Psoas muscle (tissue), 8 donors: Measurements from ENCODE around the gene FBXW11. TPM values are rescaled to one million over a fixed set of nuclear protein-coding genes. Genes with fewer than 3 reads are reported as not detected.

Source experiments
- ATAC-seq, 4 donors: fragments of 200-7000 bp; cut with Tn5 transposase; one replicate each; pipeline ENCODE4 v1.9.1; 2020; ENCODE audit warnings: moderate library complexity in 3 of 4, mild to moderate bottlenecking in 2 of 4
- DNase-seq, 2 donors: peaks; one replicate each; pipeline ENCODE4 v3.0.0-alpha.2; 2020
- H3K27ac ChIP-seq: fragments of 200-600 bp; one replicate; pipeline ENCODE4 v1.8.0; 2022
- H3K27me3 ChIP-seq, 3 donors: fragments of 200-600 bp in 1 of 3; one replicate each; pipeline versions ENCODE4 v1.6.1 to v1.8.0; 2013 to 2022; ENCODE audit warnings: low read length in 2 of 3, mild to moderate bottlenecking in 2 of 3, moderate library complexity in 1 of 3; ENCODE audit not compliant: insufficient read depth in 3 of 3
- H3K36me3 ChIP-seq, 2 donors: fragments of 200-600 bp in 1 of 2; one replicate each; pipeline versions ENCODE4 v1.6.1 to v1.8.0; 2013 to 2022; ENCODE audit warnings: low read depth in 1 of 2, mild to moderate bottlenecking in 1 of 2, moderate library complexity in 1 of 2; ENCODE audit not compliant: insufficient read depth in 1 of 2
- H3K4me1 ChIP-seq: fragments of 200-600 bp; one replicate; pipeline ENCODE4 v1.8.0; 2022
- H3K4me3 ChIP-seq: fragments of 200-600 bp; one replicate; pipeline ENCODE4 v1.8.0; 2022; ENCODE audit warnings: mild to moderate bottlenecking
- H3K9me3 ChIP-seq: fragments of 200-600 bp; one replicate; pipeline ENCODE4 v1.8.0; 2022
- WGBS, 3 donors: extraction: QIAGEN DNeasy Blood & Tissue Kit; methylation state at CpG; one replicate each; pipeline versions ENCODE4 v1.1.6 to v1.1.7; 2013; 5-methylcytosine and 5-hydroxymethylcytosine counted together
- intact Hi-C, 2 donors: fragments of 100-400 bp; cut with DNase I; formaldehyde crosslinking; loops; one replicate each; pipeline versions ENCODE4 v1.11.0 to v1.14.2; 2022
- polyA plus RNA-seq, 3 donors: library from polyadenylated mRNA; stranded (reverse); fragments of 200-250 nt; gene quantifications; one replicate each; pipeline ENCODE4 v1.2.3, GENCODE V29; 2013
- total RNA-seq, 4 donors: library from RNA; stranded (reverse); fragmentation: NEBNext Ultra II Directional in 2 of 4; extraction: Animal tissue kit (Norgen Biotek cat#: 25700) in 2 of 4; gene quantifications; one replicate each; pipeline versions ENCODE4 v1.2.1 to v1.2.4, GENCODE V29; 2021 to 2023
- TF ChIP-seq, protein P1 (sequence below): fragments of 200-600 bp; IDR thresholded peaks from one replicate; pipeline ENCODE4 v1.8.0; 2022; ENCODE audit warnings: antibody characterized with exemption
- donor health status: healthy with polysubstance abuse.
- donor health status: DM: no; HTN: no; CAD: no; lungs with moderate emphysema.
- donor health status: Bipolar disorder and iron deficiency.
- donor health status: healthy.
- donor health status: DM: yes; HTN: yes; CAD: no.
- donor health status: DM: no; HTN: no; CAD: no.
- donor health status: DM: no; HTN: no; CAD: no.
- donor health status: DM: yes; HTN: yes; CAD: no.

FBXW11 gene
- total and polyA plus RNA-seq, 7 donors = 14.7 to 62.8 (median 50.1) TPM

DNA sequence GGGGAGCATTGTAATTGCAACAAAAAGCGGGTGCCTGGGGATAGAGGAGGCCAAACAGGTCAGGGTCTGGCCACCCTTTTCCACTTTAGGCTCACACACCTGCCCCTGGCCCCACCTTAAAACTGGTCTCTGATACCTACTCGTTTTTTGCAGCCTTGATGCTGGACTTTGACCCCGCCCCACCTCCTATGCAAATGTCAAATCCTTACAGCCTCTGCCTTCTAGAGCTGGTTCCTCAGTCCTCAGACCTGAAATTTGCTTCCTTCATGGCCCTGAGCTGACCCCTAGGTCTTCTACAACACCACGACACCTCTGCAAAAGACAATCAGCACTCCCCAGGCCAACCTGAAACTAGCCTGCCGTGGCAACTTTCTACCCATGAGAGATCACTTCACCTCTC lies 183.2 kb downstream of the FBXW11 start:
- 67 to 75% (median 71%) methylated on average over 5 of the region's 5 CpGs for WGBS, 3 donors
- ATAC-seq (no peak), DNase-seq (no peak)
- TF ChIP-seq, protein P1, sequence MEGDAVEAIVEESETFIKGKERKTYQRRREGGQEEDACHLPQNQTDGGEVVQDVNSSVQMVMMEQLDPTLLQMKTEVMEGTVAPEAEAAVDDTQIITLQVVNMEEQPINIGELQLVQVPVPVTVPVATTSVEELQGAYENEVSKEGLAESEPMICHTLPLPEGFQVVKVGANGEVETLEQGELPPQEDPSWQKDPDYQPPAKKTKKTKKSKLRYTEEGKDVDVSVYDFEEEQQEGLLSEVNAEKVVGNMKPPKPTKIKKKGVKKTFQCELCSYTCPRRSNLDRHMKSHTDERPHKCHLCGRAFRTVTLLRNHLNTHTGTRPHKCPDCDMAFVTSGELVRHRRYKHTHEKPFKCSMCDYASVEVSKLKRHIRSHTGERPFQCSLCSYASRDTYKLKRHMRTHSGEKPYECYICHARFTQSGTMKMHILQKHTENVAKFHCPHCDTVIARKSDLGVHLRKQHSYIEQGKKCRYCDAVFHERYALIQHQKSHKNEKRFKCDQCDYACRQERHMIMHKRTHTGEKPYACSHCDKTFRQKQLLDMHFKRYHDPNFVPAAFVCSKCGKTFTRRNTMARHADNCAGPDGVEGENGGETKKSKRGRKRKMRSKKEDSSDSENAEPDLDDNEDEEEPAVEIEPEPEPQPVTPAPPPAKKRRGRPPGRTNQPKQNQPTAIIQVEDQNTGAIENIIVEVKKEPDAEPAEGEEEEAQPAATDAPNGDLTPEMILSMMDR = no peak
- peaks cover 0 to 4% (median 0%) of the 10 kb centered on the region in 3 donors for H3K27me3 ChIP-seq
- no peaks in the 10 kb centered on the region for H3K36me3 ChIP-seq
- H3K4me1 ChIP-seq = no peaks in the 10 kb centered on the region
- no peak overlapping the region for H3K4me3 ChIP-seq
- H3K9me3 ChIP-seq = no peaks in the 10 kb centered on the region
- no peak overlapping the region for H3K27ac ChIP-seq
- intact Hi-C loops = no loop called here

DNA sequence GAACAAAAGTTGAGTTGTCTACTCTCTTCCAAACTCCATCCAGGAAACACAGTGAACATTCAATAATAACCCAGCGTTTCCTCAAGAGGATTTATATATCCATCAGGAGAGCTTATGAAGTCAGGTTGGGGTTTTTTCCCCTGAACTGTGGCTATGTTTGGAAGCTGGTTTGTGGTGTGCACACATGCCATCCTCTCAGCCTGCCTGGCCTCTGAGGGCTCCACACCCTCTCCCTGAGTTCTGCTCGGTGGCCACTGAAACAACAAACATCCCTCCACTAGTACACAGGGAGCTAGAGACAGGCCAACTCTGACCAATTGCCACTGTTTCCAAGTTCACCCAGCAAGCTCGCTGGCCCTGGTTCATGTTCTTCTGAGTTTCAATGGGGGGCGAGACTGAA lies 185.2 kb downstream of the FBXW11 start:
- Histone ChIP-seq H3K4me3 (no peak overlapping the region), H3K9me3 (no peaks in the 10 kb centered on the region), H3K27me3 (peaks cover 0 to 4% (median 0%) of the 10 kb centered on the region in 3 donors), H3K4me1 (no peaks in the 10 kb centered on the region), H3K36me3 (no peaks in the 10 kb centered on the region), H3K27ac (no peak overlapping the region)
- TF ChIP-seq, protein P1 = no peak
- ATAC-seq (no peak), DNase-seq (no peak)
- intact Hi-C loops = no loop called here
- 68 to 83% (median 73%) methylated on average over 4 of the region's 4 CpGs for WGBS, 3 donors

DNA sequence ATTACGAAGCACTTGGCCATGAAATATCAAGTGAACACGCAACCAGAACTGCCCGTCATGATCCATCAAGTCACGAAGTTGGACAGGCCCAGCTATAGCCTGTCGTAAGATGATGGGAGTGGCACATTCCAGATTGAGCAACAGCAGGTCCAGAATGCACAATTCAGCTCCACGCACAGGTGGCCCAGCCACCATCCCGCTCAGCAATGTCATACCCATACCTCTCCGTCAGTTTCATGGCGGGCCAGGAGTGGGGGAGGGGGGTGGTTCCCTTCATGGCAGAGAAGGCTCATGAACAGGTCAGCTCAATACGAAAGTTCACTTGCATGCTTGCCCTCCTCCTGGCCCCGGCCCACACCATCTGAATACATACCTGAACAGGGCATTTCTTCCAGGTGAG lies 185.9 kb downstream of the FBXW11 start:
- no peak overlapping the region for H3K27ac ChIP-seq
- 93 to 94% (median 94%) methylated on average over 11 of the region's 11 CpGs for WGBS, 3 donors
- ATAC-seq (no peak), DNase-seq (no peak)
- H3K4me1 ChIP-seq = no peaks in the 10 kb centered on the region
- TF ChIP-seq, protein P1 = no peak
- peaks cover 0 to 4% (median 0%) of the 10 kb centered on the region in 3 donors for H3K27me3 ChIP-seq
- no peaks in the 10 kb centered on the region for H3K9me3 ChIP-seq
- no peaks in the 10 kb centered on the region for H3K36me3 ChIP-seq
- no peak overlapping the region for H3K4me3 ChIP-seq
- intact Hi-C loops = no loop called here

DNA sequence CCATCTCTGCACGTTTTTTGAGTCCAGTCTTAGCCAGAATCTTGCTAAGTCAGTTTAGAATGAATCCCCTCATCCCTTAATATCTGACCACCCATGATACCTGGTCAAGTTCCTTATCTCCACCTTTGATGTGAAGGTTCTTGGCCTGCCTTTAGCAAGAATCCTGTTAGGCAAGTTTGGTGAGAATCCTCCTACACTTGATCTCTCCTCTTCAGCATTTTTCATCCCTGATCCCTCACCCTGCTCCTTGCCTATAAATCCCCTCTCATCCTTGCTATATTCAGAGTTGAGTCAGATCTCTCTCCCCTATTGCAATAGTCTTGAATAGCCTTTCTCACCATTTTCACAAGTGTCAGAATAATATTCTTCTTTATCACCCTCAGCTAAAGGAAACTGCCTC lies 189.8 kb downstream of the FBXW11 start:
- intact Hi-C loops = no loop called here
- no peaks in the 10 kb centered on the region for H3K36me3 ChIP-seq
- no peak overlapping the region for H3K27ac ChIP-seq
- H3K9me3 ChIP-seq = no peaks in the 10 kb centered on the region
- no peak overlapping the region for H3K4me3 ChIP-seq
- no peaks in the 10 kb centered on the region for H3K4me1 ChIP-seq
- no peak for ATAC-seq
- no peak for DNase-seq
- H3K27me3 ChIP-seq = no peaks in the 10 kb centered on the region
- TF ChIP-seq, protein P1 = no peak
- 35 to 50% (median 40%) methylated on average over 1 of the region's 1 CpG for WGBS, 3 donors

DNA sequence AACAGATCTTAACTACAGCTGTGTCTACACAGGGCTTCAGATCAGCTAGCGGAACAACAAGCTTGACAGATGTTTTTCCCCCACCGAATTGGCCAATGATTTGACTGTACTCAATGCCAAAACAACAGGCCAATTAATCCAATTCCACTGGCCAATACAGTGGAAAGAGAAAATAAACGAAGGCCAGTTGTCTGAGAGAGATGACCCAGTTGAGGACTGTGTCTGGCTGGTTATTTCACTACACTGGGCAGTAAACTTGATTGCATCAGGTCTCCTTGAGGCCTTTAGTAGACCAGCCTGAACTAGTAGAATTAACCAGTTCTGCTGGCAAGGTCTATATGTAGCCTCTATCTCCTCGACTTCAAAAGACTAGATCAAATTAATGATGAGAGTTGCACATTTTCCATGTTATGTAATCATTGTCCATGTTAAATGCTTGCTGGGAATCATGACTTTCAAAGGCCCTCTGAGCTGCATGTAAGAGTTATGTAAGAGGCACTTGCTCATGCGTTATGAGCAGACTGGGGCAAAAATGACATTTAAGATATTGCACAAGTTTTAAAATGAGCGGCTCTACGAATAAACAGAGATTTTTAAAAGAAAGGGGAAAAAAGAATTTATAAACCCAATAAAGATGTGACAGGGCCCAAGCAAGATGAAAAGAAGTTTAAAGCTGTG lies 192.5 kb downstream of the FBXW11 start:
- Histone ChIP-seq H3K4me1 (no peaks in the 10 kb centered on the region), H3K4me3 (no peak overlapping the region), H3K9me3 (peaks cover 3% of the 10 kb centered on the region), H3K27me3 (no peaks in the 10 kb centered on the region), H3K27ac (no peak overlapping the region), H3K36me3 (no peaks in the 10 kb centered on the region)
- intact Hi-C loops = no loop called here
- ATAC-seq (no peak), DNase-seq (no peak)
- 49 to 74% (median 50%) methylated on average over 7 of the region's 7 CpGs for WGBS, 3 donors
- TF ChIP-seq, protein P1 = no peak
